ENCODE measurements around the gene RFX2.
"Not testable (repeated sequence)": the region's sequence is repeated elsewhere in the genome, so short reads cannot be mapped to it uniquely, and the experiment has no call there.

RFX2 gene

GRCh38 chr19:6110360-6110977, at the start of gene RFX2:
TSS of gene RFX2 (minus strand) at chr19:6110500. CDS start at chr19:6047496, 63,004 bp downstream.
- DNase-seq (ENCODE audit: low spot score) = peak; percentile 99

GRCh38 chr19:6156033-6156432, 45.7 kb upstream of the RFX2 start:
- DNase-seq (ENCODE audit: low spot score) = no peak

GRCh38 chr19:6150289-6150688, 40.0 kb upstream of the RFX2 start:
- DNase-seq (ENCODE audit: low spot score) = no peak

GRCh38 chr19:6141217-6141616, 30.9 kb upstream of the RFX2 start:
- no peak for DNase-seq (ENCODE audit: low spot score)

- DNase-seq (ENCODE audit: low spot score) = no peak
Observed at GRCh38 chr19:6138511-6138910, 28.2 kb upstream of the RFX2 start.

- no peak for DNase-seq (ENCODE audit: low spot score)
Observed at GRCh38 chr19:6138066-6138465, 27.8 kb upstream of the RFX2 start.

GRCh38 chr19:6133231-6133630, 22.9 kb upstream of the RFX2 start:
- DNase-seq (ENCODE audit: low spot score) = no peak

GRCh38 chr19:6132482-6132881, 22.2 kb upstream of the RFX2 start:
- no peak for DNase-seq (ENCODE audit: low spot score)

- DNase-seq (ENCODE audit: low spot score) = no peak
Observed at GRCh38 chr19:6127716-6128335, 17.5 kb upstream of the RFX2 start.

- DNase-seq (ENCODE audit: low spot score) = peak; percentile 28
Observed at GRCh38 chr19:6126335-6126974, 16.2 kb upstream of the RFX2 start.

- peak; percentile 78 for DNase-seq (ENCODE audit: low spot score)
Observed at GRCh38 chr19:6125571-6125989, 15.3 kb upstream of the RFX2 start.

- DNase-seq (ENCODE audit: low spot score) = no peak
Observed at GRCh38 chr19:6119031-6119430, 8.7 kb upstream of the RFX2 start.

- no peak for DNase-seq (ENCODE audit: low spot score)
Observed at GRCh38 chr19:6118043-6118442, 7.7 kb upstream of the RFX2 start.

GRCh38 chr19:6117534-6117933, 7.2 kb upstream of the RFX2 start:
- no peak for DNase-seq (ENCODE audit: low spot score)

GRCh38 chr19:6116749-6117430, 6.6 kb upstream of the RFX2 start:
- no peak for DNase-seq (ENCODE audit: low spot score)

GRCh38 chr19:6115992-6116391, 5.7 kb upstream of the RFX2 start:
- no peak for DNase-seq (ENCODE audit: low spot score)

- DNase-seq (ENCODE audit: low spot score) = no peak
Observed at GRCh38 chr19:6113616-6114188, 3.4 kb upstream of the RFX2 start.

- no peak for DNase-seq (ENCODE audit: low spot score)
Observed at GRCh38 chr19:6109947-6110346, 353 bp downstream of the RFX2 start.

- peak; percentile 8 for DNase-seq (ENCODE audit: low spot score)
Observed at GRCh38 chr19:6108721-6109633, 1.3 kb downstream of the RFX2 start.

- not testable (repeated sequence) for DNase-seq (ENCODE audit: low spot score)
Observed at GRCh38 chr19:6106643-6107294, 3.5 kb downstream of the RFX2 start.

- no peak for DNase-seq (ENCODE audit: low spot score)
Observed at GRCh38 chr19:6105444-6105843, 4.9 kb downstream of the RFX2 start.

All from hematopoietic multipotent progenitor cell treated with erythropoietin and hydrocortisone succinate and interleukin-3 and kit ligand, for 15 days (in vitro differentiated cells).